GM12873 (cell line): Measurements from ENCODE around the gene NTF3.

ENCODE experiments used
- TF ChIP-seq, protein P1 (sequence below): IDR thresholded peaks from 2 replicates; pipeline ENCODE4 v1.5.1; 2012; ENCODE audit warnings: low read depth, mild to moderate bottlenecking, moderate library complexity, low read length, control low read depth; ENCODE audit not compliant: insufficient read depth; ENCODE audit errors: missing control alignments

Gene NTF3

GRCh38 chr12:5505116-5505515 lies 73.2 kb downstream of the NTF3 start:
- TF ChIP-seq, protein P1, sequence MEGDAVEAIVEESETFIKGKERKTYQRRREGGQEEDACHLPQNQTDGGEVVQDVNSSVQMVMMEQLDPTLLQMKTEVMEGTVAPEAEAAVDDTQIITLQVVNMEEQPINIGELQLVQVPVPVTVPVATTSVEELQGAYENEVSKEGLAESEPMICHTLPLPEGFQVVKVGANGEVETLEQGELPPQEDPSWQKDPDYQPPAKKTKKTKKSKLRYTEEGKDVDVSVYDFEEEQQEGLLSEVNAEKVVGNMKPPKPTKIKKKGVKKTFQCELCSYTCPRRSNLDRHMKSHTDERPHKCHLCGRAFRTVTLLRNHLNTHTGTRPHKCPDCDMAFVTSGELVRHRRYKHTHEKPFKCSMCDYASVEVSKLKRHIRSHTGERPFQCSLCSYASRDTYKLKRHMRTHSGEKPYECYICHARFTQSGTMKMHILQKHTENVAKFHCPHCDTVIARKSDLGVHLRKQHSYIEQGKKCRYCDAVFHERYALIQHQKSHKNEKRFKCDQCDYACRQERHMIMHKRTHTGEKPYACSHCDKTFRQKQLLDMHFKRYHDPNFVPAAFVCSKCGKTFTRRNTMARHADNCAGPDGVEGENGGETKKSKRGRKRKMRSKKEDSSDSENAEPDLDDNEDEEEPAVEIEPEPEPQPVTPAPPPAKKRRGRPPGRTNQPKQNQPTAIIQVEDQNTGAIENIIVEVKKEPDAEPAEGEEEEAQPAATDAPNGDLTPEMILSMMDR: no peak

DNA sequence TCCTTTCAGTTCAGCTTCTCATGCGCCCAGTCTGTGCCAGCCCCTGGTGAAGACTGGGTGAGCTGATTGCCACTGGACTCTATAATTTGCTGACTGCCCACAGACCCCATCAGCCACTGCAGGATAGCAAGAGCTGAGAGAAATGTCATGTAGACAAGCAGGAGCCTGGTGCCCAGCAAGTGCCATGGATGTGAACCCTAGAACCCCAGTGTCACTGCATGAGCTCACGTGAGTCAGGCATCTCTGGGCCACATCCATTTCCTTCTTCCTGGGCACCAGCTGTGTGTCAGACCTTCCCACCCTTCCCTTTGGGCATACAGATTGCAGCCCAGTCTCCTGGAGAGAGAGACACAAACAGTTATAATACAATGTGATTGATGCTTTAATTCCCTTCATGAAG lies 73.8 kb downstream of the NTF3 start:
- TF ChIP-seq, protein P1: no peak

- TF ChIP-seq, protein P1: no peak
Measured at GRCh38 chr12:5506295-5506694, 74.4 kb downstream of the NTF3 start.

- TF ChIP-seq, protein P1: no peak
Measured at GRCh38 chr12:5506821-5507231, 74.9 kb downstream of the NTF3 start.

GRCh38 chr12:5507401-5507935 lies 75.6 kb downstream of the NTF3 start:
- TF ChIP-seq, protein P1: no peak

GRCh38 chr12:5507944-5508343 lies 76.0 kb downstream of the NTF3 start:
- TF ChIP-seq, protein P1: no peak

DNA sequence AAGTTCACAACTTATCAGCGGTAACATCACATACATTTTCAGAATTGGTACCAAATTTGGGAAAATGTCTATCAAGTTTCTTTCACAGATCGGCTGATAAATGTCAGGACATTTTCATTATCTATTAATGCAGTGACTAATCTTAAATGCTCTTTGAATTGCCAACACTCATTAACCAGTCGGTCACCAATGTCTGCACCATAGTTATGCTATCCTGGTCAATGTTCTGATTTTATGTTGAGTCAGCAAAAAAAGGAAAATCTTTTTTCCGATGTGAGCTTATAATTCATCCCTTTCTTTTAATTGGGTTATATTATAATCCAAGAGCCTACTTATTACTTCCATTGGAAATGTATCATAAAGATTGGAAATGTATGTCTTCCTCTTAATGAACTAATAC lies 77.2 kb downstream of the NTF3 start:
- TF ChIP-seq, protein P1: no peak

DNA sequence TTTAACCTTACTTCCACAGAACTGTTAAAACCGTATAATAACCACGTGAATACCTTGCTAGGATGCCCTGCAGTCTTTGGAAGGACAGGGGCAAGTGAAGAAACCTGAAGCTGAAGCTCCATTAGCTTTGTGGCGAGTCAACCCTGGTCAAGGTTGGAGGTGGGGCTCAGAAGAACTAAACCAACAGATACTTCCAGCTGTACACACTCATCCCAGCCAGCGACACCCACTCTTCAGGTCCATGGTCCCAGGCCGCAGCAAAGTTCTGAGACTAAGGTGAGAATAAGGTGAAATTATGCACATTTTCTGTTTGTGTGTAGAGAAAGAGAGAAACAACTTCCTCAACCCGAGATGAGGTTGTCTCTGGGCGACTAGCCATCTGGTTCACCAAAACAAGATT lies 77.6 kb downstream of the NTF3 start:
- TF ChIP-seq, protein P1: no peak
